Measurements from ENCODE around the gene SGK1. TPM values are rescaled to one million over a fixed set of nuclear protein-coding genes. Genes with fewer than 3 reads are reported as not detected.
A peak's percentile ranks its signal among the peaks of the same experiment; 100 is the strongest.
"Not testable (repeated sequence)": the region's sequence is repeated elsewhere in the genome, so short reads cannot be mapped to it uniquely, and the experiment has no call there.

The SGK1 gene
- total and polyA plus RNA-seq, 8 donors: 26.6 to 236 (median 82.1) TPM

GRCh38 chr6:134240665-134241431 is 77.1 kb downstream of the SGK1 start:
- H3K4me3 ChIP-seq: no peak overlapping the region
- peak overlapping the region in 1 of 2 donors; percentile 68 for H3K27ac ChIP-seq
- intact Hi-C loops (cut with DNase I): no loop called here
- no peak for TF ChIP-seq CTCF (IDR thresholded peaks at IDR 0.05)
- peaks cover 0 to 41% of the 10 kb centered on the region in 2 donors for H3K4me1 ChIP-seq
- ATAC-seq (peak; percentile 67), DNase-seq (peak in 2 of 4 donors; percentile 84 to 89)
- no peaks in the 10 kb centered on the region for H3K9me3 ChIP-seq
- H3K36me3 ChIP-seq: no peaks in the 10 kb centered on the region
- no peaks in the 10 kb centered on the region for H3K27me3 ChIP-seq

GRCh38 chr6:134238960-134239795 is 78.7 kb downstream of the SGK1 start:
- Histone ChIP-seq H3K4me3 (no peak overlapping the region), H3K9me3 (no peaks in the 10 kb centered on the region), H3K36me3 (no peaks in the 10 kb centered on the region), H3K27ac (no peak overlapping the region), H3K27me3 (no peaks in the 10 kb centered on the region), H3K4me1 (peaks cover 0 to 50% of the 10 kb centered on the region in 2 donors)
- DNase-seq (no peak), ATAC-seq (no peak)
- intact Hi-C loops (cut with DNase I): no loop called here
- no peak for TF ChIP-seq CTCF (IDR thresholded peaks at IDR 0.05)

GRCh38 chr6:134238006-134238405 is 79.9 kb downstream of the SGK1 start:
- intact Hi-C loops (cut with DNase I): no loop called here
- no peak for TF ChIP-seq CTCF (IDR thresholded peaks at IDR 0.05)

GRCh38 chr6:134235937-134236751 is 81.8 kb downstream of the SGK1 start:
- Histone ChIP-seq H3K9me3 (no peaks in the 10 kb centered on the region), H3K4me3 (no peak overlapping the region), H3K4me1 (peaks cover 0 to 52% of the 10 kb centered on the region in 2 donors), H3K27me3 (no peaks in the 10 kb centered on the region), H3K36me3 (no peaks in the 10 kb centered on the region), H3K27ac (peak overlapping the region; percentile 14 to 70)
- DNase-seq (no peak), ATAC-seq (peak; percentile 88)
- intact Hi-C loops (cut with DNase I): no loop called here
- no peak for TF ChIP-seq CTCF (IDR thresholded peaks at IDR 0.05)

More at GRCh38 chr6:134238006-134238405, 79.9 kb downstream of the SGK1 start:
- no peaks in the 10 kb centered on the region for H3K27me3 ChIP-seq
- H3K27ac ChIP-seq: no peak overlapping the region
- H3K4me1 ChIP-seq: peaks cover 0 to 62% of the 10 kb centered on the region in 2 donors
- no peaks in the 10 kb centered on the region for H3K9me3 ChIP-seq
- no peaks in the 10 kb centered on the region for H3K36me3 ChIP-seq
- no peak overlapping the region for H3K4me3 ChIP-seq
- DNase-seq (no peak), ATAC-seq (no peak)

- ATAC-seq; intact Hi-C loops (cut with DNase I); H3K27me3 ChIP-seq; H3K4me3 ChIP-seq; H3K9me3 ChIP-seq; H3K36me3 ChIP-seq; DNase-seq: not testable (repeated sequence)
- Histone ChIP-seq H3K27ac (peak overlapping the region; percentile 14 to 70), H3K4me1 (peaks cover 0 to 52% of the 10 kb centered on the region in 2 donors)
These were observed 82.6 kb downstream of the SGK1 start for GRCh38 chr6:134235334-134235733.

Measured in left lung (tissue), 10 donors.